ENCODE measurements around the gene CCDC17.

The CCDC17 gene

DNA sequence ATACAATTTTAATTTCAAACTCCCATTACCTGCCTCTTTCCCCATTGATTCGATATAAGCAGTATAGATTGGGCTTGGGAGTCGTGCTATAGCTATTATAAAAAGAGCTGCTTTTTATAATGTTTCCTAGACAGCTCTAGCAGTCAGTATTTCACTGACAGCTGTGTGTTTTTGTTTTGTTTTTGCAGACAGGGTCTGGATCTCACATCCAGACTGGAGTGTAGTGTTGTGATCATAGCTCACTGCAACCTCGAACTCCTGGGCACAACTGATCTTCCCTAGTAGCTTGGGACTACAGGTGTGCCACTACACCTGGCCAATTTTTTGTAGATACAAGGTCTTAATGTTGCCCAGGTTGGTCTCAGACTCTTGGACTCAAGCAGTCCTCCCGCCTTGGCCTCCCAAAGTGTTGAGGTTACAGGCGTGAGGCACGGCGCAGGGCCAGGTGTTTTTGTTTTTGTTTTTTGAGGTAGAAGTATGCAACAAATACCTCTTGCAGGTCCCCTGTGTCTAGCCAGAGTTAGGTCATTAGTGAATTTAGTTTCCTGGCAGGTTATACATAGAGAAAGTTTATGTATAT is 38.3 kb downstream of the CCDC17 start:
- DNase-seq (ENCODE audit: low read depth) = no peak
- H3K4me3 ChIP-seq (ENCODE audit: low read depth, low read length) = peak overlapping the region; percentile 84

DNA sequence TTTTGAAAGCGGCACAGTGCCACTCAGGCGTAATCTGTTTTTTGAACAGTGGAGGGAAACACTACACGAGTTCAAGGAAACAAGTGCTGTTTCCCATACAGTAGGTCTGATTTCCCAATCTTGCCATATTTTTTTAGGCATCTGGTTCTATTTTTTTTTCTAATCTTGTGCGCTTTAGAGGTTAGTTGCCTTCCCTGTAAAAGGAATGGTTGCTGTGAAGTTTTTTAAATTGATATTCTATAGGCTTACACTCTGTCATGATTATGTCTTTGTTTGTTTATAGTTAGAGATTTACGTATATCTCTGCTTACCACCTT is 38.8 kb downstream of the CCDC17 start:
- DNase-seq (ENCODE audit: low read depth) = no peak
- peak overlapping the region; percentile 84 for H3K4me3 ChIP-seq (ENCODE audit: low read depth, low read length)

DNA sequence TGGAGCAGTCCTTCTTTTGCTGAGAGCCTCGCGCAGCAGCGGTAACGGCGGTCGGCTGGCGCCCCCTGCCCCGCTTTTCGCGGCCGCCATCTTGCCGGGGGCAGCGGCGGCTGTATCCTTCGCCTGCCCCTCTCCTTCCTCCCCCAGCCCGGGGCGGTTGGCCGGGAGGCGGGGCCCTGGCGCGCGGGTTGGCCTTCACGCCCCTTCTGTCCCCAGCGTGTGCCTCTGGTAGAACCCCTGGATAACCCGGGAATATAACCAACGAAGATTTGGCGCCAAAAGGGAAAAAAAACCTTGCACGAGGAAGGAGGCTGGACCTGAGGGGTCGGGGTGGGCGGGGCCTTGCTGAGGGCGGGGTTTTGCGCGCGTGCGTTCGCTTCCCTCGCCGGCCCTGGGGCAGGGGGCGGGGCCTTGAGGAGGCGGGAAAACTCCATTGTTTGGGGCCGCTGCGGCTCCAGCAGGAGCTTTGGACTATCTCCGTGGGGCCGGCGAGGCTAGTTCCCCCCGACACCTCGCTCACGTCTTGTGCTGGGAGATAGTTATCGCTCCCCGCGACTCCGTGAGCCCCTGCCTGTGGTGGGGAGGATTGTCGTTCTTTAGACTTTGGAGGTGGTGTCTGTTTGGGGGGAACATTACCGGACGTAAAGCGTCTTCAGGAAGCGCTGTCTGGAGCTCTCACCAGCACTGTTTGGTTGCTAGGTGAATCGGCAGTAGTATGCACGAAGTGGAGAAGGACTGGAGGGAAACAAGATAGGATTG is 39.3 kb downstream of the CCDC17 start:
- peak; percentile 48 for DNase-seq (ENCODE audit: low read depth)

DNA sequence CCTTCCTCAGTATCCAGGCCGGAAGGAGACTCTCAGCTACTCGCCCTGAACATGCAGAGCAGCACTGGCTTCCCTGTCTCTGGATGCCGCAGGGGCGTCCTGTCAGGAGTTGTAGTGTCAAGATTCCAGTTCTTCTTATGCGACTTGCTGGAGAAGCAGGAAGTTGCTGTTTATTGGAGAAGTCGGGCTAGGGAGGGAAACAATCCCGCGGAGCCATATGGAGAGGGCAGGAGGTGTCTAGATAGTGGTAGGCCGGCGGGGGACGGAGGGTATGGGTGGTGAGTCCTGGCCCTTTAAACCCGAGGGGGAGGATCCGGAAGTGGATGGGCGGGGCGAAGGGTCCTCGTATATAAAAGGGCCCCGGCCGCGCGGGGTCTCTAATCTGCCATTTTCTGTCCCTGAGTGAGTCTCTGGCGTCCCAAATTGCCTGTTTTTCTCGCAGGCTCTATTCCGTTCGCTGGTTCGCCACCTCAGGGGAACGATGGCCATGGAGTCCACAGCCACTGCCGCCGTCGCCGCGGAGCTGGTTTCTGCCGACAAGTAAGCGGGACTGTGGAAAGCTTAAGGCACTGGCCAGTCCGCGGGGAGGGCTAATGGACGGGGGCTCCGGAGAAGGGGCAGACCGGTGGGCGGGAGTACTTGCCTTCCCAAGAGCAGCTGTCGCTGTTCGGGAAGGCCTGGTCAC is 40.0 kb downstream of the CCDC17 start, which contains the start of gene NASP:
Gene NASP, plus strand, starts transcription at position 376 of the 685 bp plus-strand sequence. Its CDS starts 106 bp downstream, at position 482.
- DNase-seq (ENCODE audit: low read depth) = peak; percentile 36
- H3K4me3 ChIP-seq (ENCODE audit: low read depth, low read length) = peak within 1 kb of the TSS; percentile 84

More for the DNA sequence above, 39.3 kb downstream of the CCDC17 start:
- H3K4me3 ChIP-seq (ENCODE audit: low read depth, low read length) = peak overlapping the region; percentile 84

DNA sequence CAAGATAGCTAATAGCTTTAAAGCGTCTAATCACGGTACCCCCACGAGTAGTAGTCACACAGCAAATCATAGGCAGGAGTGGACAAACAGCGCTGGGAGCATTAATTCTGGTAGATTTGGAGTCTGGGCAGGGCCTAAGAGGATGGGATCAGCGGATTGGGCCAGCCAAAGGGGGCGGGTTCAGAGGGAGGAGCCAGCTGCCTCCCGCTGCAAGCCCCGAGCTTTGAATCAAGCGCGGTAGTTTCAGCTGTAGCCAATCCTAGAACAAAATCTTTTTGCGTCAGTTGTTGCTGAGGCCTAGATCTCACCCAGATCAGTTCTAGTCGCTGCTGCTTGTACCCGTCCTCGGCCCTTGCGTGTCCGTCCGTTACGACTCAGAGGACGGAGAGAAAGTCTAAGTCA is 40.6 kb downstream of the CCDC17 start:
- peak overlapping the region; percentile 84 for H3K4me3 ChIP-seq (ENCODE audit: low read depth, low read length)
- peak; percentile 86 for DNase-seq (ENCODE audit: low read depth)

DNA sequence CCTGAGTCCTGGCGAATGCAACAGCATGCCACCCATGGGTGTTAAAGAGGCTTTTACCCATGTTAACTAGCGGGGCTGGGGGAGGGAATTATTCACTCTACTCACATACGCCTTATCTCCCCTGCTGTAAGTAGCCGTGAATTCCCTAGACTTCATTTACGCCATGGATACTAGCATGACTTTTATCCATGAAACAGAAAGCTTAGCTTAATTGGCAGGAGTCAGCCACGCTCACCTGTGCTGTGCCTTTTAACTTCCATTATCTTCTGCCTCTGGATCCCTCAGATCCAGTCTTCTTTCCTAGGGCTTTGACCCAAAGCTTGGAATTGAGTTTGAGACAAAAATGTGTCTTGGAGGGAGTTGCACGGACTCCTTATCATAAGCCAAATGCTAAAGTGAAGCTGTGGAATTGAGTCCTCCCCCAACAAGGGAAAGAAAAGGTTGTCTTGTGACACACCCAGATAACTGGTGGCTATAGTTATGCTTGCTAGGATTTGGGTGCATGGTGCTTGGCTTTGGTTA is 49.7 kb downstream of the CCDC17 start:
- no peak for DNase-seq (ENCODE audit: low read depth)
- H3K4me3 ChIP-seq (ENCODE audit: low read depth, low read length) = no peak overlapping the region

DNA sequence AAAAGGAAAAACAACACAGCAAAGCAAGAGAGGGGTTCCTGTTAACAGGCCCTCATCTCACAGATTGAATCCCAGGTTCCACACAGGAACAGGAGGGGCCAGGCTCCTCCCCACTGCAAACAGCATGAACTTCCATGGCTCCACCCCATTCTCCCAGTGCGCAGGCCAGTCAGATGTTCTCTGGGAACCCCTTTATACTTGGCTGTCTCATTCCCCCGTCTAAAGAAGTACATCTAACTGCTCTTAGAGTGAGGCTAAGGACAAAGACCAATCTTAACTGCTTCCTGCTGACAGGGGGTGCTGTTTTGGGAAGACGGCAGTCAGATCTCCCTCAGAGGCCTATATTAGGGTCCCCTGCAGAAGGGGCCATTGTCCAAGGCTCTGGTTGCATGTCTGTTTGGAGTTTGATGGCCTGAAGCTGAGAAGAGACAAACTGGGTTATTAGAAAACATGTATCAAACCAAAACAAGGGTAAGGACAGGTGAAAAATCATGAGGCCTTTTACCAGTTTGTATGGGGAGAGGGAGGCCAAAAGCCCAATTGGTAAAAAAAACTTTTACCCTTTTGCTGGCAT is 50.5 kb downstream of the CCDC17 start:
- no peak overlapping the region for H3K4me3 ChIP-seq (ENCODE audit: low read depth, low read length)
- no peak for DNase-seq (ENCODE audit: low read depth)

DNA sequence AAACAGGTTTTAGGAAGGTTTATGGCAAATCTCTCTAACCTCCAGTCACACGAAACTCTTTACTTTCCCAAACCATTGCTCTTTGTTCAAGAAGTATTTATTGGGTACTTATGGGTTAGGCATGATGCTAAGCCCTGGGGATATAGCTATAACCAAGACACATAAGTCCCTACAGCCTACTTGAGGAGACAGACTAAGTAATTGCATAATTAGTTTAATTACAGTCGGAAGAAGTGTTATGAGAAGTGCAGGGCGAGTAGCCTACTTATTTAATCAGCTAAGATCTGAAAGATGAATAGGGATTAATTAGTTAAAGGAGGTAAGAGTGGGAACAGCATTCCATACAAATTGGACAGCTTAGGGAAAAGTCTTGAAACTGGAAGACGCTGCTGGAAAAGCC is 53.2 kb downstream of the CCDC17 start:
- DNase-seq (ENCODE audit: low read depth) = no peak
- H3K4me3 ChIP-seq (ENCODE audit: low read depth, low read length) = no peak overlapping the region

All from skeletal muscle cell (primary cell).